Measurements from ENCODE around the gene NR6A1. TPM values are rescaled to one million over a fixed set of nuclear protein-coding genes. Genes with fewer than 3 reads are reported as not detected.

The NR6A1 gene
- total and polyA plus RNA-seq, 2 of the 13 experiments (the other 11 are each of a cell fraction or from before 2014, with no cell fraction given) = 28.1 to 31.5 TPM

- TF ChIP-seq, protein P1, sequence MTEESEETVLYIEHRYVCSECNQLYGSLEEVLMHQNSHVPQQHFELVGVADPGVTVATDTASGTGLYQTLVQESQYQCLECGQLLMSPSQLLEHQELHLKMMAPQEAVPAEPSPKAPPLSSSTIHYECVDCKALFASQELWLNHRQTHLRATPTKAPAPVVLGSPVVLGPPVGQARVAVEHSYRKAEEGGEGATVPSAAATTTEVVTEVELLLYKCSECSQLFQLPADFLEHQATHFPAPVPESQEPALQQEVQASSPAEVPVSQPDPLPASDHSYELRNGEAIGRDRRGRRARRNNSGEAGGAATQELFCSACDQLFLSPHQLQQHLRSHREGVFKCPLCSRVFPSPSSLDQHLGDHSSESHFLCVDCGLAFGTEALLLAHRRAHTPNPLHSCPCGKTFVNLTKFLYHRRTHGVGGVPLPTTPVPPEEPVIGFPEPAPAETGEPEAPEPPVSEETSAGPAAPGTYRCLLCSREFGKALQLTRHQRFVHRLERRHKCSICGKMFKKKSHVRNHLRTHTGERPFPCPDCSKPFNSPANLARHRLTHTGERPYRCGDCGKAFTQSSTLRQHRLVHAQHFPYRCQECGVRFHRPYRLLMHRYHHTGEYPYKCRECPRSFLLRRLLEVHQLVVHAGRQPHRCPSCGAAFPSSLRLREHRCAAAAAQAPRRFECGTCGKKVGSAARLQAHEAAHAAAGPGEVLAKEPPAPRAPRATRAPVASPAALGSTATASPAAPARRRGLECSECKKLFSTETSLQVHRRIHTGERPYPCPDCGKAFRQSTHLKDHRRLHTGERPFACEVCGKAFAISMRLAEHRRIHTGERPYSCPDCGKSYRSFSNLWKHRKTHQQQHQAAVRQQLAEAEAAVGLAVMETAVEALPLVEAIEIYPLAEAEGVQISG (CRISPR knock-in tag; IDR thresholded peaks at IDR 0.05) = no peak
- TF ChIP-seq ZNF180 (CRISPR knock-in tag; IDR thresholded peaks at IDR 0.05; ENCODE audit: borderline replicate concordance, low read depth) (no peak), ZNF326 (CRISPR knock-in tag; IDR thresholded peaks at IDR 0.05; ENCODE audit: borderline replicate concordance) (no peak)
Measured at GRCh38 chr9:124625087-124625486, 146.0 kb downstream of the NR6A1 start (continued).

- Histone ChIP-seq H3K4me3 (replicated peaks in 1 of 3; ENCODE audit: insufficient read depth in 1 of 3, low read depth in 2 of 3, low read length in 3 of 3) (no peak overlapping the region), H3K27me3 (ENCODE audit: control insufficient read depth in 1 of 2, insufficient read depth in 2 of 2, low read length in 2 of 2) (no peaks in the 10 kb centered on the region), H3K79me2 (ENCODE audit: insufficient read depth, low read length) (no peaks in the 10 kb centered on the region), H3K4me2 (ENCODE audit: low read depth, low read length) (no peak overlapping the region), H4K20me1 (ENCODE audit: insufficient read depth, low read length) (no peaks in the 10 kb centered on the region), H3K27ac (ENCODE audit: extremely low read length, insufficient read depth, low read length) (no peak overlapping the region), H3K4me1 (ENCODE audit: insufficient read depth, low read length) (peaks cover 10% of the 10 kb centered on the region; the same call in 1 of the 2 replicates), H2AFZ (ENCODE audit: low read length) (no peak overlapping the region), H3K9me3 (ENCODE audit: low read length) (no peaks in the 10 kb centered on the region), H3K36me3 (replicated peaks in 1 of 2; ENCODE audit: control insufficient read depth in 1 of 2, insufficient read depth in 2 of 2, low read length in 2 of 2) (no peaks in the 10 kb centered on the region), H3K9ac (ENCODE audit: insufficient read depth, low read depth, low read length) (no peak overlapping the region)
- TF ChIP-seq ARID3A (IDR thresholded peaks at IDR 0.05; ENCODE audit: low read depth, low read length) (no peak), HMG20B (CRISPR knock-in tag; conservative IDR thresholded peaks at IDR 0.05) (no peak), CEBPZ (IDR thresholded peaks at IDR 0.05; ENCODE audit: low read length) (no peak), SIN3A (IDR thresholded peaks at IDR 0.05; ENCODE audit: borderline replicate concordance, low read depth, low read length) (no peak)
- TF ChIP-seq, protein P2, sequence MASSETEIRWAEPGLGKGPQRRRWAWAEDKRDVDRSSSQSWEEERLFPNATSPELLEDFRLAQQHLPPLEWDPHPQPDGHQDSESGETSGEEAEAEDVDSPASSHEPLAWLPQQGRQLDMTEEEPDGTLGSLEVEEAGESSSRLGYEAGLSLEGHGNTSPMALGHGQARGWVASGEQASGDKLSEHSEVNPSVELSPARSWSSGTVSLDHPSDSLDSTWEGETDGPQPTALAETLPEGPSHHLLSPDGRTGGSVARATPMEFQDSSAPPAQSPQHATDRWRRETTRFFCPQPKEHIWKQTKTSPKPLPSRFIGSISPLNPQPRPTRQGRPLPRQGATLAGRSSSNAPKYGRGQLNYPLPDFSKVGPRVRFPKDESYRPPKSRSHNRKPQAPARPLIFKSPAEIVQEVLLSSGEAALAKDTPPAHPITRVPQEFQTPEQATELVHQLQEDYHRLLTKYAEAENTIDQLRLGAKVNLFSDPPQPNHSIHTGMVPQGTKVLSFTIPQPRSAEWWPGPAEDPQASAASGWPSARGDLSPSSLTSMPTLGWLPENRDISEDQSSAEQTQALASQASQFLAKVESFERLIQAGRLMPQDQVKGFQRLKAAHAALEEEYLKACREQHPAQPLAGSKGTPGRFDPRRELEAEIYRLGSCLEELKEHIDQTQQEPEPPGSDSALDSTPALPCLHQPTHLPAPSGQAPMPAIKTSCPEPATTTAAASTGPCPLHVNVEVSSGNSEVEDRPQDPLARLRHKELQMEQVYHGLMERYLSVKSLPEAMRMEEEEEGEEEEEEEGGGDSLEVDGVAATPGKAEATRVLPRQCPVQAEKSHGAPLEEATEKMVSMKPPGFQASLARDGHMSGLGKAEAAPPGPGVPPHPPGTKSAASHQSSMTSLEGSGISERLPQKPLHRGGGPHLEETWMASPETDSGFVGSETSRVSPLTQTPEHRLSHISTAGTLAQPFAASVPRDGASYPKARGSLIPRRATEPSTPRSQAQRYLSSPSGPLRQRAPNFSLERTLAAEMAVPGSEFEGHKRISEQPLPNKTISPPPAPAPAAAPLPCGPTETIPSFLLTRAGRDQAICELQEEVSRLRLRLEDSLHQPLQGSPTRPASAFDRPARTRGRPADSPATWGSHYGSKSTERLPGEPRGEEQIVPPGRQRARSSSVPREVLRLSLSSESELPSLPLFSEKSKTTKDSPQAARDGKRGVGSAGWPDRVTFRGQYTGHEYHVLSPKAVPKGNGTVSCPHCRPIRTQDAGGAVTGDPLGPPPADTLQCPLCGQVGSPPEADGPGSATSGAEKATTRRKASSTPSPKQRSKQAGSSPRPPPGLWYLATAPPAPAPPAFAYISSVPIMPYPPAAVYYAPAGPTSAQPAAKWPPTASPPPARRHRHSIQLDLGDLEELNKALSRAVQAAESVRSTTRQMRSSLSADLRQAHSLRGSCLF (CRISPR knock-in tag; IDR thresholded peaks at IDR 0.05; ENCODE audit: borderline replicate concordance) = no peak
- WGBS (ENCODE audit: low lambda C conversion rate) = 100% methylated on average over 1 of the region's 1 CpG
- ChIA-PET CTCF (ENCODE audit: low intra/inter-chr PET ratio, low total read pairs) (no interaction called here), POLR2A (no interaction called here)
- in situ Hi-C loops (cut with HindIII; ENCODE audit: extremely low pct_ligation_motif_present, low pct_unique_long_range_greater_than_20kb) = no loop called here
- FAIRE-seq = no peak
- no TSS peak for BruUV-seq (replicated peaks)
- intact Hi-C loops (cut with micrococcal nuclease; ENCODE audit: unreplicated experiment) = no loop called here
- no peak for ATAC-seq
- no peak for DNase-seq (ENCODE audit: low spot score)
Measured at GRCh38 chr9:124624735-124624992, 146.4 kb downstream of the NR6A1 start.
